PC-9 (cell line): Measurements from ENCODE around the gene ENKD1. TPM values are rescaled to one million over a fixed set of nuclear protein-coding genes. Genes with fewer than 3 reads are reported as not detected.

Experiments
- BruUV-seq: library from RNA; stranded (reverse); fragments of 400-500 nt; replicated peaks from 2 replicates; lab custom pipeline; 2021; lab: Mats Ljungman, UMichigan
- CTCF ChIA-PET: fragments of 300-600 bp; sonication (Branson Sonifier 250); formaldehyde crosslinking; loops from one replicate; lab custom pipeline; 2022; ENCODE audit warnings: antibody characterized with exemption; lab: Charles Lee
- POLR2A ChIA-PET: fragments of 300-600 bp; sonication (Branson Sonifier 250); formaldehyde crosslinking; loops from one replicate; lab custom pipeline; 2022; ENCODE audit warnings: antibody characterized with exemption; ENCODE audit not compliant: unreplicated experiment; lab: Charles Lee
- DNase-seq, 2 experiments: peaks; one replicate each; pipeline versions ENCODE4 v3.0.0 to v3.0.0-alpha.2; 2015 to 2022; ENCODE audit warnings: mixed read lengths in 1 of 2
- H2AFZ ChIP-seq: fragments of 200-600 bp; sonication (generic); 2 replicates; pipeline ENCODE4 v1.8.1; 2017; ENCODE audit warnings: antibody characterized with exemption
- H3F3A ChIP-seq: fragments of 200-600 bp; sonication (generic); 2 replicates; pipeline ENCODE4 v1.8.1; 2017; ENCODE audit warnings: antibody characterized with exemption, mild to moderate bottlenecking, low read depth; ENCODE audit not compliant: insufficient read depth
- H3K27ac ChIP-seq: fragments of 200-600 bp; sonication (generic); 2 replicates; pipeline ENCODE4 v1.6.1; 2016; ENCODE audit warnings: mixed run types
- H3K27me3 ChIP-seq: fragments of 200-600 bp; sonication (generic); 2 replicates; pipeline ENCODE4 v1.6.1; 2016; ENCODE audit warnings: low read depth, mixed run types; ENCODE audit not compliant: insufficient read depth
- H3K36me3 ChIP-seq: fragments of 200-600 bp; sonication (generic); 2 replicates; pipeline ENCODE4 v1.6.1; 2016; ENCODE audit warnings: low read depth, mixed run types
- H3K4me1 ChIP-seq: fragments of 200-600 bp; sonication (generic); replicated peaks from 2 replicates; pipeline ENCODE4 v1.6.1; 2016; ENCODE audit warnings: mixed run types; ENCODE audit not compliant: insufficient read depth
- H3K4me2 ChIP-seq: fragments of 200-600 bp; sonication (generic); 2 replicates; pipeline ENCODE4 v1.6.1; 2017; ENCODE audit warnings: mixed run types
- H3K4me3 ChIP-seq: fragments of 200-600 bp; sonication (generic); 2 replicates; pipeline ENCODE4 v1.6.1; 2016; ENCODE audit warnings: mixed run types
- H3K79me2 ChIP-seq: fragments of 200-600 bp; sonication (generic); 2 replicates; pipeline ENCODE4 v1.6.1; 2017; ENCODE audit warnings: low read depth, mixed run types
- H3K9me2 ChIP-seq: fragments of 200-600 bp; sonication (generic); 2 replicates; pipeline ENCODE4 v1.8.1; 2017; ENCODE audit warnings: mild to moderate bottlenecking; ENCODE audit not compliant: insufficient read depth
- H3K9me3 ChIP-seq: fragments of 200-600 bp; sonication (generic); 2 replicates; pipeline ENCODE4 v1.8.1; 2016; ENCODE audit warnings: low read depth; ENCODE audit not compliant: insufficient read depth
- H4K20me1 ChIP-seq: fragments of 200-600 bp; sonication (generic); 2 replicates; pipeline ENCODE4 v1.8.1; 2017; ENCODE audit not compliant: insufficient read depth
- EZH2 ChIP-seq: fragments of 200-600 bp; sonication (generic); IDR thresholded peaks from 2 replicates; pipeline ENCODE4 v1.8.0; 2017; ENCODE audit warnings: antibody characterized with exemption, low read depth
- intact Hi-C: fragments of 100-400 bp; cut with micrococcal nuclease; formaldehyde crosslinking; loops from one replicate; pipeline ENCODE4 v1.10.0; 2022; ENCODE audit not compliant: unreplicated experiment
- total RNA-seq: library from RNA; stranded (reverse); gene quantifications from 2 replicates; pipeline ENCODE4 v1.2.3, GENCODE V29; 2021
- TF ChIP-seq, protein P1 (sequence below): fragments of 200-600 bp; sonication (generic); conservative IDR thresholded peaks from 2 replicates; pipeline ENCODE4 v1.6.1; 2017; ENCODE audit warnings: mixed run types, antibody characterized with exemption, mild to moderate bottlenecking, moderate library complexity

ENKD1 gene
- total RNA-seq, 1 experiment from 2014 or later, result 20.8 TPM

DNA sequence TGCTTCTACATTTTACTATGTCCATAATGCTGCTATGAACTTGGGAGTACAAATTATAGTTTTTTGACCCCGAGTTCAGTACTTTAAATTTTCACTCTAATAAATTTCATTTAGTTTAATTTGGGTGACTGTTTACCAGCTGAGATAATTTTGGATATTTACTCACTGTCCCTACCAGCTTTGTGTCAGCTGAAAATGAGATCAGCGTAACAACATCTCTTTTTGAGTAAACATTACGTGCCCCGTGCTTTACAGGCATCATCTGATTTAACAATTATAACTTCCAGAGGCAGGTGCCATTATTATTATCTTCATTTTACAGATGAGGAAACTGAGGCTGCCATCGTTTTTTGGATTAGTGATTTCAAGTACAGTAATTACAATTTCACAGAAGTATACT, 37.6 kb upstream of the ENKD1 start:
- H3K79me2 ChIP-seq, result peaks cover 26% of the 10 kb centered on the region
- POLR2A ChIA-PET, result interaction anchor here (0.6 kb wide), 1 partner anchor 73 kb away, joined by 3 read pairs; no protein-coding TSS in a partner anchor

DNA sequence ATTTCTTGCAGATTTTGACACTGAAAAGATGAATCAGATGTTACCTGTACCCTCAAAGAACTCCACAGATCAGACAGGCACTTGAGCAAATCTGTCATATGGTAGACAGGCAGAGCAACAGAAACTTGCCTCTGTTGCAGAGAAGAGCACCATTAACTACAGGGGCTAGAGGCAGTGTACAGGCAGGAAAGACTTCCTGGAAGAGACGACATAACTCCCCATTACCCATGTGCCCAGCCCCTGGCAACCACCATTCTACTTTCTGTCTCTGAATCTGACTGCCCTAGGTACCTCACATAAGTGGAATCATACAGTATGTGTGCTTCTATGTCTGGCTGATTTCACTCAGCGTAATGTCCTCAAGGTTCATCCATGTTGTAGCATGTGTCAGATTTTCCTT, 37.1 kb upstream of the ENKD1 start:
- BruUV-seq, result no TSS peak
- Histone ChIP-seq H3K4me1 (no peaks in the 10 kb centered on the region), H3K27me3 (no peaks in the 10 kb centered on the region), H3K79me2 (peaks cover 30% of the 10 kb centered on the region), H3F3A (peaks cover 8% of the 10 kb centered on the region; the same call in 1 of the 2 replicates), H2AFZ (no peak overlapping the region), H4K20me1 (no peaks in the 10 kb centered on the region), H3K27ac (no peak overlapping the region), H3K9me3 (0 out of 2 replicates have a peak, but pooled peaks cover 8% of the 10 kb centered on the region), H3K36me3 (no peaks in the 10 kb centered on the region), H3K4me3 (no peak overlapping the region), H3K9me2 (no peaks in the 10 kb centered on the region), H3K4me2 (no peak overlapping the region)
- intact Hi-C loops, result no loop called here
- TF ChIP-seq, protein P1, sequence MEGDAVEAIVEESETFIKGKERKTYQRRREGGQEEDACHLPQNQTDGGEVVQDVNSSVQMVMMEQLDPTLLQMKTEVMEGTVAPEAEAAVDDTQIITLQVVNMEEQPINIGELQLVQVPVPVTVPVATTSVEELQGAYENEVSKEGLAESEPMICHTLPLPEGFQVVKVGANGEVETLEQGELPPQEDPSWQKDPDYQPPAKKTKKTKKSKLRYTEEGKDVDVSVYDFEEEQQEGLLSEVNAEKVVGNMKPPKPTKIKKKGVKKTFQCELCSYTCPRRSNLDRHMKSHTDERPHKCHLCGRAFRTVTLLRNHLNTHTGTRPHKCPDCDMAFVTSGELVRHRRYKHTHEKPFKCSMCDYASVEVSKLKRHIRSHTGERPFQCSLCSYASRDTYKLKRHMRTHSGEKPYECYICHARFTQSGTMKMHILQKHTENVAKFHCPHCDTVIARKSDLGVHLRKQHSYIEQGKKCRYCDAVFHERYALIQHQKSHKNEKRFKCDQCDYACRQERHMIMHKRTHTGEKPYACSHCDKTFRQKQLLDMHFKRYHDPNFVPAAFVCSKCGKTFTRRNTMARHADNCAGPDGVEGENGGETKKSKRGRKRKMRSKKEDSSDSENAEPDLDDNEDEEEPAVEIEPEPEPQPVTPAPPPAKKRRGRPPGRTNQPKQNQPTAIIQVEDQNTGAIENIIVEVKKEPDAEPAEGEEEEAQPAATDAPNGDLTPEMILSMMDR, result no peak
- no peak for TF ChIP-seq EZH2
- ChIA-PET POLR2A (interaction anchor here (0.6 kb wide), 1 partner anchor 73 kb away, joined by 3 read pairs; no protein-coding TSS in a partner anchor), CTCF (no interaction called here)
- no peak for DNase-seq

More for the DNA sequence above, 37.6 kb upstream of the ENKD1 start:
- TF ChIP-seq, protein P1, result no peak
- TF ChIP-seq EZH2, result no peak
- Histone ChIP-seq H3K9me3 (0 out of 2 replicates have a peak, but pooled peaks cover 8% of the 10 kb centered on the region), H3K9me2 (no peaks in the 10 kb centered on the region), H3K27ac (no peak overlapping the region), H3K4me1 (no peaks in the 10 kb centered on the region), H4K20me1 (0 out of 2 replicates have a peak, but pooled peaks cover 5% of the 10 kb centered on the region), H3K4me3 (no peak overlapping the region), H3K27me3 (no peaks in the 10 kb centered on the region), H3F3A (0 out of 2 replicates have a peak, but pooled peaks cover 8% of the 10 kb centered on the region), H3K36me3 (no peaks in the 10 kb centered on the region), H3K4me2 (no peak overlapping the region), H2AFZ (no peak overlapping the region)
- intact Hi-C loops, result no loop called here
- CTCF ChIA-PET, result no interaction called here
- BruUV-seq, result no TSS peak
- no peak for DNase-seq

DNA sequence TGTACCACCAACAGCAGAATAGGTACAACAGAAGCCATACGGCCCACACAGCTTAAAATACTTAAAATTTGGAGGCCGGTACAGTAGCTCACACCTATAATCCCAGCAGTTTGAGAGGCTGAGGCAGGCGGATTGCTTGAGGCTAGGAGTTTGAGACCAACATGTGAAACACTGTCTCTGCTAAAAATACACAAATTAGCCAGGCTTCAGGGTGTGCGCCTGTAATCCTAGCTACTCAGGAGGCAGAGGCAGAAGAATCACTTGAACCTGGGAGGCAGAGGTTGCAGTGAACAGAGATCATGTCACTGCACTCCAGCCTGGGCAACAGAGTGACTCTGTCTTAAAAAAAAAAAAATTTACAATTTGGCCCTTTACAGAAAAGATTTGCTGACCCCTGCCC, 35.6 kb upstream of the ENKD1 start:
- BruUV-seq, result no TSS peak
- H3K4me3 ChIP-seq, result no peak overlapping the region
- CTCF ChIA-PET, result no interaction called here
- no peak overlapping the region for H2AFZ ChIP-seq
- DNase-seq, result no peak
- H3K36me3 ChIP-seq, result no peaks in the 10 kb centered on the region
- H3K9me2 ChIP-seq, result no peaks in the 10 kb centered on the region
- no peaks in the 10 kb centered on the region for H3K27me3 ChIP-seq
- H4K20me1 ChIP-seq, result no peaks in the 10 kb centered on the region
- peaks cover 14% of the 10 kb centered on the region for H3K4me1 ChIP-seq
- intact Hi-C loops, result no loop called here
- no peak overlapping the region for H3K4me2 ChIP-seq
- H3F3A ChIP-seq, result peaks cover 16% of the 10 kb centered on the region; the same call in 1 of the 2 replicates
- 0 out of 2 replicates have a peak, but pooled peaks cover 8% of the 10 kb centered on the region for H3K9me3 ChIP-seq
- POLR2A ChIA-PET, result no interaction called here
- TF ChIP-seq, protein P1, result no peak
- no peak for TF ChIP-seq EZH2
- H3K27ac ChIP-seq, result no peak overlapping the region
- H3K79me2 ChIP-seq, result peaks cover 31% of the 10 kb centered on the region
